Kidney (tissue), 14 donors: ENCODE data around the gene UBA52. TPM values are rescaled to one million over a fixed set of nuclear protein-coding genes. Genes with fewer than 3 reads are reported as not detected.

Source experiments
- DNase-seq, 5 donors: peaks; one replicate each; pipeline ENCODE4 v3.0.0-alpha.2; 2013 to 2020
- FAIRE-seq: peaks from 2 replicates; lab custom pipeline; 2012; peaks lifted over from hg19 to GRCh38; lab: Jason Lieb, UNC
- H3K27ac ChIP-seq, 2 donors: one replicate each; pipeline ENCODE4 v1.7.0; 2013; ENCODE audit warnings: low read depth in 2 of 2, low read length in 2 of 2, inconsistent platforms in 1 of 2
- H3K27me3 ChIP-seq: one replicate; pipeline ENCODE4 v1.7.1; 2013; ENCODE audit warnings: low read length, inconsistent platforms; ENCODE audit not compliant: control insufficient read depth, insufficient read depth
- H3K36me3 ChIP-seq, 3 donors: one replicate each; pipeline versions ENCODE4 v1.7.0 to v1.7.1; 2013; ENCODE audit warnings: low read length in 3 of 3, control low read depth in 1 of 3, inconsistent platforms in 1 of 3; ENCODE audit not compliant: insufficient read depth in 3 of 3, control insufficient read depth in 2 of 3
- H3K4me1 ChIP-seq, 3 donors: one replicate each; pipeline versions ENCODE4 v1.7.0 to v1.7.1; 2013; ENCODE audit warnings: low read length in 3 of 3, inconsistent platforms in 1 of 3, low read depth in 1 of 3; ENCODE audit not compliant: control insufficient read depth in 2 of 3, insufficient read depth in 2 of 3
- H3K4me3 ChIP-seq, 3 donors: one replicate each; pipeline versions ENCODE4 v1.7.0 to v1.8.1; 2013; ENCODE audit warnings: low read length in 3 of 3, control low read depth in 1 of 3, inconsistent platforms in 1 of 3
- H3K9ac ChIP-seq, 3 donors: one replicate each; pipeline versions ENCODE4 v1.7.0 to v1.7.1; 2013; ENCODE audit warnings: low read length in 3 of 3, control low read depth in 1 of 3, inconsistent platforms in 1 of 3
- H3K9me3 ChIP-seq, 3 donors: one replicate each; pipeline versions ENCODE4 v1.7.0 to v1.7.1; 2013; ENCODE audit warnings: low read length in 3 of 3, control low read depth in 1 of 3, inconsistent platforms in 1 of 3; ENCODE audit not compliant: control insufficient read depth in 2 of 3, insufficient read depth in 1 of 3
- intact Hi-C: fragments of 100-400 bp; cut with DNase I; formaldehyde crosslinking; loops from one replicate; pipeline ENCODE4 v1.11.1; 2022
- polyA plus RNA-seq: library from polyadenylated mRNA; stranded (reverse); fragments of 350-450 nt; fragmentation: Illumina TruSeq; extraction: RNeasy Lipid Tissue Mini Kit (QIAGEN cat#74804); gene quantifications from one replicate; pipeline ENCODE4 v1.2.3, GENCODE V29; 2014; ENCODE audit warnings: low read depth, low replicate concordance; ENCODE audit not compliant: insufficient read depth
- total RNA-seq: library from RNA; stranded (reverse); fragmentation: NEBNext Ultra II Directional; extraction: Animal tissue kit (Norgen Biotek cat#: 25700); gene quantifications from one replicate; pipeline ENCODE4 v1.2.1, GENCODE V29; 2021
- TF ChIP-seq, protein P1 (sequence below): IDR thresholded peaks from 3 replicates; pipeline ENCODE4 v1.5.1; 2012; ENCODE audit warnings: mild to moderate bottlenecking, moderate library complexity, borderline replicate concordance; ENCODE audit not compliant: insufficient read depth; ENCODE audit errors: extremely low read depth
- donor health status: control.
- donor health status: control.
- donor health status: control.
- donor health status: control.
- donor health status: control.
- donor health status: DM: yes; HTN: yes; CAD: no.
- donor health status: Normal renal cell carcinoma (clear cell type).

The UBA52 gene
- total and polyA plus RNA-seq, 2 donors from 2014 or later, result 828 to 1,481 TPM

DNA sequence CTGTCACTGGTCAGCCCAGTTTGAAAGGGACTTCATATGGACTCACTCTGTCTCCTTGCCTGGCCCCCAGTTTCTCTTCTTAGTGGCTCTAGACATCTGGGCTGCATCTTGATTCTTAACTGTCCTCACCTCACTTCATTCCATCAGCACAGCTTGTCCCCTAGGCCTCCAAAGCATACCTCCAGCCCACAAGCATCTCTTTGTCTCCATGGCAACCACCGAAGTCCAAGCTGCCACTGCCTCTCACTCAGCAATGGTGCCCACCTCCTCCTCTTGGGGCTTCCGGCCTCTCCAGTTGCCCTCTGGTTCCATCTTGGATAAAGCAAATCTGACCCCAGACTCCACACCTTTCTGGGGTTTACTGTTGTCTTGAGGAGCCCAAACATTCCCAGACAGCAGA, 55.2 kb downstream of the UBA52 start:
- no peak overlapping the region for H3K27ac ChIP-seq
- no peak overlapping the region for H3K4me3 ChIP-seq
- H3K9me3 ChIP-seq, result no peaks in the 10 kb centered on the region
- no peaks in the 10 kb centered on the region for H3K4me1 ChIP-seq
- TF ChIP-seq, protein P1, sequence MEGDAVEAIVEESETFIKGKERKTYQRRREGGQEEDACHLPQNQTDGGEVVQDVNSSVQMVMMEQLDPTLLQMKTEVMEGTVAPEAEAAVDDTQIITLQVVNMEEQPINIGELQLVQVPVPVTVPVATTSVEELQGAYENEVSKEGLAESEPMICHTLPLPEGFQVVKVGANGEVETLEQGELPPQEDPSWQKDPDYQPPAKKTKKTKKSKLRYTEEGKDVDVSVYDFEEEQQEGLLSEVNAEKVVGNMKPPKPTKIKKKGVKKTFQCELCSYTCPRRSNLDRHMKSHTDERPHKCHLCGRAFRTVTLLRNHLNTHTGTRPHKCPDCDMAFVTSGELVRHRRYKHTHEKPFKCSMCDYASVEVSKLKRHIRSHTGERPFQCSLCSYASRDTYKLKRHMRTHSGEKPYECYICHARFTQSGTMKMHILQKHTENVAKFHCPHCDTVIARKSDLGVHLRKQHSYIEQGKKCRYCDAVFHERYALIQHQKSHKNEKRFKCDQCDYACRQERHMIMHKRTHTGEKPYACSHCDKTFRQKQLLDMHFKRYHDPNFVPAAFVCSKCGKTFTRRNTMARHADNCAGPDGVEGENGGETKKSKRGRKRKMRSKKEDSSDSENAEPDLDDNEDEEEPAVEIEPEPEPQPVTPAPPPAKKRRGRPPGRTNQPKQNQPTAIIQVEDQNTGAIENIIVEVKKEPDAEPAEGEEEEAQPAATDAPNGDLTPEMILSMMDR, result no peak
- H3K36me3 ChIP-seq, result no peaks in the 10 kb centered on the region
- FAIRE-seq (no peak), DNase-seq (no peak)
- intact Hi-C loops, result no loop called here
- H3K27me3 ChIP-seq, result no peaks in the 10 kb centered on the region
- no peak overlapping the region for H3K9ac ChIP-seq

Other genes starting within 250 kb of the UBA52 start
- 87.7 TPM for gene LSM4, start 248.8 kb upstream of the UBA52 start, total RNA-seq
- 245 TPM for gene LSM4, start 248.8 kb upstream of the UBA52 start, polyA plus RNA-seq
- 54.5 TPM for gene PGPEP1, start 231.3 kb upstream of the UBA52 start, total RNA-seq
- 76.1 TPM for gene PGPEP1, start 231.3 kb upstream of the UBA52 start, polyA plus RNA-seq
- 51.2 TPM for gene GDF15, start 185.7 kb upstream of the UBA52 start, total RNA-seq
- 154 TPM for gene GDF15, start 185.7 kb upstream of the UBA52 start, polyA plus RNA-seq
- gene LRRC25, start 174.2 kb upstream of the UBA52 start, total RNA-seq, result 13.1 TPM
- 2.7 TPM for gene LRRC25, start 174.2 kb upstream of the UBA52 start, polyA plus RNA-seq
- gene SSBP4, start 152.5 kb upstream of the UBA52 start, total RNA-seq, result 64.9 TPM
- gene SSBP4, start 152.5 kb upstream of the UBA52 start, polyA plus RNA-seq, result 74.9 TPM
- gene ISYNA1, start 133.7 kb upstream of the UBA52 start, total RNA-seq, result 68.6 TPM
- gene ISYNA1, start 133.7 kb upstream of the UBA52 start, polyA plus RNA-seq, result 101 TPM
- 25.2 TPM for gene ELL, start 49.8 kb upstream of the UBA52 start, total RNA-seq
- 5.7 TPM for gene ELL, start 49.8 kb upstream of the UBA52 start, polyA plus RNA-seq
- 207 TPM for gene FKBP8, start 28.3 kb upstream of the UBA52 start, total RNA-seq
- gene FKBP8, start 28.3 kb upstream of the UBA52 start, polyA plus RNA-seq, result 314 TPM
- 69.9 TPM for gene KXD1, start 14.0 kb upstream of the UBA52 start, total RNA-seq
- 56.3 TPM for gene KXD1, start 14.0 kb upstream of the UBA52 start, polyA plus RNA-seq
- 56.9 TPM for gene REX1BD, start 16.9 kb downstream of the UBA52 start, total RNA-seq
- gene REX1BD, start 16.9 kb downstream of the UBA52 start, polyA plus RNA-seq, result 104 TPM
- gene CRLF1, start 34.9 kb downstream of the UBA52 start, total RNA-seq, result 28.9 TPM
- 6.6 TPM for gene CRLF1, start 34.9 kb downstream of the UBA52 start, polyA plus RNA-seq
- 5.9 TPM for gene TMEM59L, start 41.0 kb downstream of the UBA52 start, total RNA-seq
- 1.5 TPM for gene TMEM59L, start 41.0 kb downstream of the UBA52 start, polyA plus RNA-seq
- gene KLHL26, start 65.2 kb downstream of the UBA52 start, total RNA-seq, result 16.1 TPM
- 5.6 TPM for gene KLHL26, start 65.2 kb downstream of the UBA52 start, polyA plus RNA-seq
- gene CRTC1, start 111.8 kb downstream of the UBA52 start, total RNA-seq, result 26.8 TPM
- 10.9 TPM for gene CRTC1, start 111.8 kb downstream of the UBA52 start, polyA plus RNA-seq
- 33.2 TPM for gene COMP, start 219.4 kb downstream of the UBA52 start, total RNA-seq
- gene COMP, start 219.4 kb downstream of the UBA52 start, polyA plus RNA-seq, result 1.8 TPM